ENCODE data around the gene FYN.

- TF ChIP-seq CTCF (IDR thresholded peaks at IDR 0.05; ENCODE audit: insufficient read depth, low read length, poor library complexity, severe bottlenecking) (no peak), EZH2phosphoT487 (conservative IDR thresholded peaks at IDR 0.05; ENCODE audit: low read length) (no peak)
These were observed 187.7 kb downstream of the FYN start for GRCh38 chr6:111685526-111685925.

Measured in SU-DHL-6 (cell line).